WTC11 (cell line): ENCODE measurements around the gene SAT1. TPM values are rescaled to one million over a fixed set of nuclear protein-coding genes. Genes with fewer than 3 reads are reported as not detected.

Experiments
- ATAC-seq: fragments of 200-7000 bp; cut with Tn5 transposase; 2 replicates; pipeline ENCODE4 v1.10.0; 2021; ENCODE audit warnings: mild to moderate bottlenecking, moderate library complexity
- CTCF ChIA-PET: fragments of 300-600 bp; sonication (Branson Sonifier 250); formaldehyde crosslinking; loops from one replicate; lab custom pipeline; 2021; ENCODE audit warnings: antibody characterized with exemption; lab: Charles Lee
- POLR2A ChIA-PET: fragments of 350-600 bp; sonication (Branson Sonifier 250); formaldehyde crosslinking; loops from one replicate; lab custom pipeline; 2021; ENCODE audit warnings: antibody characterized with exemption; lab: Charles Lee
- DNase-seq: peaks from one replicate; pipeline ENCODE4 v3.0.0; 2021; ENCODE audit warnings: low spot score
- H3K27ac Mint-ChIP-seq: 2 replicates; pipeline ENCODE4 v1.8.0; 2021; ENCODE audit warnings: mixed read lengths
- H3K27me3 Mint-ChIP-seq: 2 replicates; pipeline ENCODE4 v1.8.0; 2021; ENCODE audit warnings: low read depth, mild to moderate bottlenecking, moderate library complexity, mixed read lengths
- H3K36me3 Mint-ChIP-seq: 2 replicates; pipeline ENCODE4 v1.8.0; 2021; ENCODE audit warnings: mixed read lengths
- H3K4me1 Mint-ChIP-seq: 2 replicates; pipeline ENCODE4 v1.8.0; 2022; ENCODE audit warnings: mixed read lengths
- H3K4me3 Mint-ChIP-seq: 2 replicates; pipeline ENCODE4 v1.8.0; 2021; ENCODE audit warnings: mild to moderate bottlenecking, moderate library complexity, mixed read lengths
- H3K9me3 Mint-ChIP-seq: 2 replicates; pipeline ENCODE4 v1.8.0; 2021; ENCODE audit warnings: mixed read lengths
- AFF4 ChIP-seq: sonication (generic); formaldehyde crosslinking; IDR thresholded peaks from 2 replicates; pipeline ENCODE4 v1.8.1; 2023; ENCODE audit warnings: mild to moderate bottlenecking, missing genetic modification reagents, borderline replicate concordance
- CREB1 ChIP-seq: sonication (generic); formaldehyde crosslinking; IDR thresholded peaks from 2 replicates; pipeline ENCODE4 v1.8.0; 2023; ENCODE audit warnings: mild to moderate bottlenecking, missing genetic modification reagents
- E2F1 ChIP-seq: sonication (generic); formaldehyde crosslinking; IDR thresholded peaks from 2 replicates; pipeline ENCODE4 v1.8.0; 2022; ENCODE audit warnings: mild to moderate bottlenecking, missing genetic modification reagents
- EMX1 ChIP-seq: fragments of 250-450 bp; sonication (Bioruptor Pico); IDR thresholded peaks from 2 replicates; pipeline ENCODE4 v1.8.0; 2021; ENCODE audit warnings: mild to moderate bottlenecking
- GABPB1 ChIP-seq: sonication (generic); formaldehyde crosslinking; IDR thresholded peaks from 2 replicates; pipeline ENCODE4 v1.8.1; 2023; ENCODE audit warnings: mild to moderate bottlenecking, missing genetic modification reagents
- GRHL2 ChIP-seq: fragments of 250-450 bp; sonication (Bioruptor Pico); IDR thresholded peaks from 2 replicates; pipeline ENCODE4 v1.8.0; 2022; ENCODE audit warnings: mild to moderate bottlenecking, moderate library complexity; ENCODE audit not compliant: insufficient replicate concordance, severe bottlenecking
- NFATC4 ChIP-seq: fragments of 250-450 bp; sonication (Bioruptor Pico); IDR thresholded peaks from 2 replicates; pipeline ENCODE4 v1.9.0; 2021; ENCODE audit warnings: mild to moderate bottlenecking
- NFYB ChIP-seq: sonication (generic); formaldehyde crosslinking; conservative IDR thresholded peaks from 2 replicates; pipeline ENCODE4 v1.8.0; 2022; ENCODE audit warnings: low read depth, missing genetic modification reagents
- NR3C1 ChIP-seq: sonication (generic); formaldehyde crosslinking; conservative IDR thresholded peaks from 2 replicates; pipeline ENCODE4 v1.8.1; 2023; ENCODE audit warnings: low read depth, mild to moderate bottlenecking, missing genetic modification reagents
- RORB ChIP-seq: fragments of 250-450 bp; sonication (Bioruptor Pico); IDR thresholded peaks from 2 replicates; pipeline ENCODE4 v1.9.0; 2021; ENCODE audit warnings: mild to moderate bottlenecking
- SMAD3 ChIP-seq: sonication (generic); formaldehyde crosslinking; IDR thresholded peaks from 2 replicates; pipeline ENCODE4 v1.8.0; 2022; ENCODE audit warnings: missing genetic modification reagents, mild to moderate bottlenecking, borderline replicate concordance
- SOX15 ChIP-seq: fragments of 250-450 bp; sonication (Bioruptor Pico); IDR thresholded peaks from 2 replicates; pipeline ENCODE4 v1.9.0; 2021; ENCODE audit warnings: mild to moderate bottlenecking
- TCF7 ChIP-seq: sonication (generic); formaldehyde crosslinking; IDR thresholded peaks from 2 replicates; pipeline ENCODE4 v1.8.0; 2022; ENCODE audit warnings: mild to moderate bottlenecking, low read depth, missing genetic modification reagents, moderate library complexity
- TEAD1 ChIP-seq: sonication (generic); formaldehyde crosslinking; IDR thresholded peaks from 2 replicates; pipeline ENCODE4 v1.8.0; 2022; ENCODE audit warnings: mild to moderate bottlenecking, missing genetic modification reagents
- TP53 ChIP-seq: sonication (generic); formaldehyde crosslinking; IDR thresholded peaks from 2 replicates; pipeline ENCODE4 v1.8.1; 2023; ENCODE audit warnings: mild to moderate bottlenecking, missing genetic modification reagents
- USF1 ChIP-seq: sonication (generic); formaldehyde crosslinking; IDR thresholded peaks from 2 replicates; pipeline ENCODE4 v1.8.0; 2022; ENCODE audit warnings: mild to moderate bottlenecking, missing genetic modification reagents
- ZBTB21 ChIP-seq: sonication (generic); formaldehyde crosslinking; IDR thresholded peaks from 2 replicates; pipeline ENCODE4 v1.8.1; 2023; ENCODE audit warnings: mild to moderate bottlenecking, missing genetic modification reagents, borderline replicate concordance
- ZNF138 ChIP-seq: sonication (generic); formaldehyde crosslinking; conservative IDR thresholded peaks from 2 replicates; pipeline ENCODE4 v1.8.1; 2022; ENCODE audit warnings: mild to moderate bottlenecking, moderate library complexity, missing genetic modification reagents
- ZNF232 ChIP-seq: sonication (generic); formaldehyde crosslinking; IDR thresholded peaks from 2 replicates; pipeline ENCODE4 v1.8.0; 2022; ENCODE audit warnings: mild to moderate bottlenecking, missing genetic modification reagents
- total RNA-seq: library from RNA; stranded (reverse); gene quantifications from 3 replicates; pipeline ENCODE4 v1.2.3, GENCODE V29; 2021
- TF ChIP-seq, protein P1 (sequence below): fragments of 250-450 bp; sonication (Bioruptor Pico); IDR thresholded peaks from 2 replicates; pipeline ENCODE4 v2.1.2; 2022; ENCODE audit warnings: mild to moderate bottlenecking, moderate library complexity
- TF ChIP-seq, protein P2 (sequence below): sonication (generic); formaldehyde crosslinking; IDR thresholded peaks from 2 replicates; pipeline ENCODE4 v1.8.1; 2022; ENCODE audit warnings: mild to moderate bottlenecking, moderate library complexity, missing genetic modification reagents
- TF ChIP-seq, protein P3 (sequence below): fragments of 200-600 bp; IDR thresholded peaks from 2 replicates; pipeline ENCODE4 v1.8.0; 2022; ENCODE audit warnings: antibody characterized with exemption

Gene SAT1
- total RNA-seq, 1 experiment from 2014 or later = 70.7 TPM

DNA sequence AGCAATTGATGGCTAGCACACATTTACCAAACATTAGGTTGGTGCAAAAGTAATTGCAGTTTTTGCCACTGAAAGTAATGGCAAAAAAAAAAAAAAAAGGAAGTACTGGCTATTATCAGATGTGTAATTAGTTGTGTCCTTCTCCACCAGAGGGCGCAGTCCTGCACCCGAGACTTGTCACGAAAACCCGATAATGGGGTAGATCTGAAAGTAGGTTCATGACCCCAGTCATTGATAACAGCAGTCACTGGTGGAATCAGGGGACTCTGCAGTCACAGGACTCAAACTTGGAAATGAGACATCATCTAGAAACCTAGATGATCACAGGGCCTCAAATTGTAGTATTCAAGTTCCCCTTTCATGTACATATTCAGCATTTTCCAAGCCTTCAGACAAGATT lies 26.8 kb upstream of the SAT1 start:
- H3K27ac Mint-ChIP-seq = no peak overlapping the region

DNA sequence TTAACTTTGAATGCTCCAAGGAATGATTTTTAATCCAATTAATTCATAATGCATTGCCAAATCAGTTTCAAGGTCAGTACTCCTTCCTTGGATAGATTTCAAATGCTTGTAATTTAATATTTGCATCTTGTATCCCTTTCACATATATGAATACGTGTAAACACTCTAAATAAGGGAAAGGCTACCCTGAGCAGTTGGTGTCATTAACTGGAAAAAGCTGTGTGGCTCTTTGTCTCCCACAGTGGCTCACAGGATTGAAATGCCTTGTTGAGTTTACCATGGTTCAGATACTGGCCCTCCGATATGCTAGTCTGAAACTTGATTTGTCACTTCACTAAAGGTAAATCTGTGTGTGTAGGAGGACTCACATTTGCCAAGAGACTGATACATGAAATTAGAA lies 23.2 kb upstream of the SAT1 start:
- ATAC-seq (no peak), DNase-seq (no peak)
- ChIA-PET CTCF (interaction anchor here (3.3 kb wide), 1 partner anchor 142 kb away, joined by 19 read pairs; no protein-coding TSS in a partner anchor), POLR2A (no interaction called here)
- Mint-ChIP-seq H3K27me3 (peaks cover 14% of the 10 kb centered on the region), H3K4me3 (no peak overlapping the region), H3K36me3 (no peaks in the 10 kb centered on the region), H3K27ac (no peak overlapping the region), H3K9me3 (no peaks in the 10 kb centered on the region), H3K4me1 (peaks cover 8% of the 10 kb centered on the region)
- no peak for TF ChIP-seq CREB1 (CRISPR knock-in tag)
- TF ChIP-seq ZBTB21 (CRISPR knock-in tag) = no peak
- no peak for TF ChIP-seq NR3C1 (CRISPR knock-in tag)
- TF ChIP-seq GABPB1 (CRISPR knock-in tag) = no peak
- no peak for TF ChIP-seq TP53 (CRISPR knock-in tag)
- TF ChIP-seq ZNF138 (CRISPR knock-in tag) = no peak
- TF ChIP-seq SMAD3 = no peak
- TF ChIP-seq NFYB = no peak
- TF ChIP-seq USF1 (CRISPR knock-in tag) = no peak
- TF ChIP-seq NFATC4 (CRISPR knock-in tag) = no peak
- TF ChIP-seq RORB (CRISPR knock-in tag) = no peak
- TF ChIP-seq GRHL2 = no peak
- TF ChIP-seq, protein P1, sequence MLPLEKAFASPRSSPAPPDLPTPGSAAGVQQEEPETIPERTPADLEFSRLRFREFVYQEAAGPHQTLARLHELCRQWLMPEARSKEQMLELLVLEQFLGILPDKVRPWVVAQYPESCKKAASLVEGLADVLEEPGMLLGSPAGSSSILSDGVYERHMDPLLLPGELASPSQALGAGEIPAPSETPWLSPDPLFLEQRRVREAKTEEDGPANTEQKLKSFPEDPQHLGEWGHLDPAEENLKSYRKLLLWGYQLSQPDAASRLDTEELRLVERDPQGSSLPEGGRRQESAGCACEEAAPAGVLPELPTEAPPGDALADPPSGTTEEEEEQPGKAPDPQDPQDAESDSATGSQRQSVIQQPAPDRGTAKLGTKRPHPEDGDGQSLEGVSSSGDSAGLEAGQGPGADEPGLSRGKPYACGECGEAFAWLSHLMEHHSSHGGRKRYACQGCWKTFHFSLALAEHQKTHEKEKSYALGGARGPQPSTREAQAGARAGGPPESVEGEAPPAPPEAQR (CRISPR knock-in tag) = no peak
- TF ChIP-seq ZNF232 (CRISPR knock-in tag) = no peak
- no peak for TF ChIP-seq EMX1 (CRISPR knock-in tag)
- TF ChIP-seq, protein P2, sequence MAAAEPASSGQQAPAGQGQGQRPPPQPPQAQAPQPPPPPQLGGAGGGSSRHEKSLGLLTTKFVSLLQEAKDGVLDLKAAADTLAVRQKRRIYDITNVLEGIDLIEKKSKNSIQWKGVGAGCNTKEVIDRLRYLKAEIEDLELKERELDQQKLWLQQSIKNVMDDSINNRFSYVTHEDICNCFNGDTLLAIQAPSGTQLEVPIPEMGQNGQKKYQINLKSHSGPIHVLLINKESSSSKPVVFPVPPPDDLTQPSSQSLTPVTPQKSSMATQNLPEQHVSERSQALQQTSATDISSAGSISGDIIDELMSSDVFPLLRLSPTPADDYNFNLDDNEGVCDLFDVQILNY = no peak

More for the DNA sequence above, 26.8 kb upstream of the SAT1 start:
- ATAC-seq (no peak), DNase-seq (peak; percentile 56)
- Mint-ChIP-seq H3K4me3 (no peak overlapping the region), H3K9me3 (no peaks in the 10 kb centered on the region), H3K4me1 (no peaks in the 10 kb centered on the region), H3K36me3 (no peaks in the 10 kb centered on the region), H3K27me3 (no peaks in the 10 kb centered on the region)
- ChIA-PET CTCF (no interaction called here), POLR2A (no interaction called here)
- TF ChIP-seq GRHL2 = no peak
- TF ChIP-seq, protein P3, sequence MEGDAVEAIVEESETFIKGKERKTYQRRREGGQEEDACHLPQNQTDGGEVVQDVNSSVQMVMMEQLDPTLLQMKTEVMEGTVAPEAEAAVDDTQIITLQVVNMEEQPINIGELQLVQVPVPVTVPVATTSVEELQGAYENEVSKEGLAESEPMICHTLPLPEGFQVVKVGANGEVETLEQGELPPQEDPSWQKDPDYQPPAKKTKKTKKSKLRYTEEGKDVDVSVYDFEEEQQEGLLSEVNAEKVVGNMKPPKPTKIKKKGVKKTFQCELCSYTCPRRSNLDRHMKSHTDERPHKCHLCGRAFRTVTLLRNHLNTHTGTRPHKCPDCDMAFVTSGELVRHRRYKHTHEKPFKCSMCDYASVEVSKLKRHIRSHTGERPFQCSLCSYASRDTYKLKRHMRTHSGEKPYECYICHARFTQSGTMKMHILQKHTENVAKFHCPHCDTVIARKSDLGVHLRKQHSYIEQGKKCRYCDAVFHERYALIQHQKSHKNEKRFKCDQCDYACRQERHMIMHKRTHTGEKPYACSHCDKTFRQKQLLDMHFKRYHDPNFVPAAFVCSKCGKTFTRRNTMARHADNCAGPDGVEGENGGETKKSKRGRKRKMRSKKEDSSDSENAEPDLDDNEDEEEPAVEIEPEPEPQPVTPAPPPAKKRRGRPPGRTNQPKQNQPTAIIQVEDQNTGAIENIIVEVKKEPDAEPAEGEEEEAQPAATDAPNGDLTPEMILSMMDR = peak; percentile 33; the same call in 1 of the 2 replicates

DNA sequence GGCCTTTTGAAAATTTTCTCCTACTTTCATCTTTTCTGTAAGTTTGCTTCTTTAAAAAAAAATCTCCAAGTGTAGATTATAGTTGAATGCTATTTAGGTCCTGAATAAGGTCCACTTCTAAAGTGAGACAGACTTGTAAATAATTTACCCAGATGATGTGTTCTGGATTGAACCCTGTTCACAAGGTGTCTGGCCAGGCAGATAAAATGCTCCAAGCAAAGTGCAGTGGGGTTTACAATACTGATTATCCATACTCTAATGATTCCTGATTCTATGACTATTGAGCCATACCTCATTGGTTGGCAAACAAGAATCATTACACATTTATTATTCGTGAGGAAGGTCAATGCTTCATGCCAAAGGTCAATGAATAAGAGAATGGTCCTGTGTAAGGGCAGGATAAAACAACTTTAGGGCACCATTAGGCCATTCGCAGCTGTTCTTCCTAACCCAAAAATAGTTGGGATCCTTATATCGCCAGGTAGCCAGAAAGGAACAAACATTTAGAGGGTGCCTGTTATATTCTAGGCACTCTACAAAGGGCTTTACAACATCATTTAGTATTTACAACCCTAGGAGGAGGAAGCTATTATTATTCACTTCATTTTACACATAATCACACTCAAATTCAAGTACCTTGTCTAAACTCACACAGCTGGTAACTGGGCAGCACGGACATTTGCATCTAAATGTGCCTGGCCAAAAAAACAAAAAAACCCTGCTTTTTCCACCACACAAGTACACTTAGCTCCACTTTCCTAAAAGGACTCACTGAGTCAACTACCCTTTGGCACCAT lies 18.6 kb upstream of the SAT1 start:
- no peak for ATAC-seq
- CTCF ChIA-PET = interaction anchor here (0.5 to 1.1 kb wide), 2 partner anchors 18 to 165 kb away, joined by 3 to 4 read pairs; partner anchors contain the start of gene SAT1
- Mint-ChIP-seq H3K4me1 (peaks cover 15% of the 10 kb centered on the region), H3K36me3 (no peaks in the 10 kb centered on the region), H3K27ac (no peak overlapping the region), H3K9me3 (no peaks in the 10 kb centered on the region), H3K27me3 (peaks cover 26% of the 10 kb centered on the region), H3K4me3 (no peak overlapping the region)
- POLR2A ChIA-PET = no interaction called here
- DNase-seq = no peak
- TF ChIP-seq EMX1 (CRISPR knock-in tag) (no peak), E2F1 (CRISPR knock-in tag) (no peak), TEAD1 (no peak), TCF7 (CRISPR knock-in tag) (no peak), SOX15 (CRISPR knock-in tag) (no peak), AFF4 (CRISPR knock-in tag) (no peak)
